ENCODE measurements around the gene PTP4A1. TPM values are rescaled to one million over a fixed set of nuclear protein-coding genes. Genes with fewer than 3 reads are reported as not detected.

The PTP4A1 gene
- total and polyA plus RNA-seq, 2 of the 13 experiments (the other 11 are each of a cell fraction or from before 2014, with no cell fraction given), result 141 to 376 TPM

DNA sequence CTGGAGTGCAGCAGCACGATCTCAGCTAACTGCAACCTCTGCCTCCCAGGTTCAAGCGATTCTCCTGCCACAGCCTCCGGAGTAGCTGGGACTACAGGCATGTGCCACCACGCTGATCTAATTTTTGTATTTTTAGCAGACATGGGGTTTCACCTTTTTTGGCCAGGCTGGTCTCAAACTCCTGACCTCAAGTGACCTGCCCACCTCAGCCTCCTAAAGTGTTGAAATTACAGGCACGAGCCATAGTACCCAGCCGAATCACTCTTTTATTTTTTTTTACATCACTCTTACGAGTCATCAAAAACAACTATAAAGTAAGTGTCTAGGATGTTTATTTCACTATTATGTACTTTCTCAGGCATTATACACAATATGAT, 49.4 kb upstream of the PTP4A1 start (continued):
- TF ChIP-seq, protein P1, sequence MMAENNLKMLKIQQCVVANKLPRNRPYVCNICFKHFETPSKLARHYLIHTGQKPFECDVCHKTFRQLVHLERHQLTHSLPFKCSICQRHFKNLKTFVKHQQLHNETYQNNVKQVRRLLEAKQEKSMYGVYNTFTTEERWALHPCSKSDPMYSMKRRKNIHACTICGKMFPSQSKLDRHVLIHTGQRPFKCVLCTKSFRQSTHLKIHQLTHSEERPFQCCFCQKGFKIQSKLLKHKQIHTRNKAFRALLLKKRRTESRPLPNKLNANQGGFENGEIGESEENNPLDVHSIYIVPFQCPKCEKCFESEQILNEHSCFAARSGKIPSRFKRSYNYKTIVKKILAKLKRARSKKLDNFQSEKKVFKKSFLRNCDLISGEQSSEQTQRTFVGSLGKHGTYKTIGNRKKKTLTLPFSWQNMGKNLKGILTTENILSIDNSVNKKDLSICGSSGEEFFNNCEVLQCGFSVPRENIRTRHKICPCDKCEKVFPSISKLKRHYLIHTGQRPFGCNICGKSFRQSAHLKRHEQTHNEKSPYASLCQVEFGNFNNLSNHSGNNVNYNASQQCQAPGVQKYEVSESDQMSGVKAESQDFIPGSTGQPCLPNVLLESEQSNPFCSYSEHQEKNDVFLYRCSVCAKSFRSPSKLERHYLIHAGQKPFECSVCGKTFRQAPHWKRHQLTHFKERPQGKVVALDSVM (CRISPR knock-in tag; IDR thresholded peaks at IDR 0.05), result peak; percentile 87
- TF ChIP-seq, protein P2, sequence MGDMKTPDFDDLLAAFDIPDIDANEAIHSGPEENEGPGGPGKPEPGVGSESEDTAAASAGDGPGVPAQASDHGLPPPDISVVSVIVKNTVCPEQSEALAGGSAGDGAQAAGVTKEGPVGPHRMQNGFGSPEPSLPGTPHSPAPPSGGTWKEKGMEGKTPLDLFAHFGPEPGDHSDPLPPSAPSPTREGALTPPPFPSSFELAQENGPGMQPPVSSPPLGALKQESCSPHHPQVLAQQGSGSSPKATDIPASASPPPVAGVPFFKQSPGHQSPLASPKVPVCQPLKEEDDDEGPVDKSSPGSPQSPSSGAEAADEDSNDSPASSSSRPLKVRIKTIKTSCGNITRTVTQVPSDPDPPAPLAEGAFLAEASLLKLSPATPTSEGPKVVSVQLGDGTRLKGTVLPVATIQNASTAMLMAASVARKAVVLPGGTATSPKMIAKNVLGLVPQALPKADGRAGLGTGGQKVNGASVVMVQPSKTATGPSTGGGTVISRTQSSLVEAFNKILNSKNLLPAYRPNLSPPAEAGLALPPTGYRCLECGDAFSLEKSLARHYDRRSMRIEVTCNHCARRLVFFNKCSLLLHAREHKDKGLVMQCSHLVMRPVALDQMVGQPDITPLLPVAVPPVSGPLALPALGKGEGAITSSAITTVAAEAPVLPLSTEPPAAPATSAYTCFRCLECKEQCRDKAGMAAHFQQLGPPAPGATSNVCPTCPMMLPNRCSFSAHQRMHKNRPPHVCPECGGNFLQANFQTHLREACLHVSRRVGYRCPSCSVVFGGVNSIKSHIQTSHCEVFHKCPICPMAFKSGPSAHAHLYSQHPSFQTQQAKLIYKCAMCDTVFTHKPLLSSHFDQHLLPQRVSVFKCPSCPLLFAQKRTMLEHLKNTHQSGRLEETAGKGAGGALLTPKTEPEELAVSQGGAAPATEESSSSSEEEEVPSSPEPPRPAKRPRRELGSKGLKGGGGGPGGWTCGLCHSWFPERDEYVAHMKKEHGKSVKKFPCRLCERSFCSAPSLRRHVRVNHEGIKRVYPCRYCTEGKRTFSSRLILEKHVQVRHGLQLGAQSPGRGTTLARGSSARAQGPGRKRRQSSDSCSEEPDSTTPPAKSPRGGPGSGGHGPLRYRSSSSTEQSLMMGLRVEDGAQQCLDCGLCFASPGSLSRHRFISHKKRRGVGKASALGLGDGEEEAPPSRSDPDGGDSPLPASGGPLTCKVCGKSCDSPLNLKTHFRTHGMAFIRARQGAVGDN (CRISPR knock-in tag; IDR thresholded peaks at IDR 0.05), result peak; percentile 50
- TF ChIP-seq MBD4 (IDR thresholded peaks at IDR 0.05; ENCODE audit: borderline replicate concordance, low read length), result peak; percentile 6; the same call in 1 of the 2 replicates
- TF ChIP-seq ZSCAN29 (CRISPR knock-in tag; conservative IDR thresholded peaks at IDR 0.05), result peak; percentile 67; the same call in 1 of the 2 replicates
- peak; percentile 56 for TF ChIP-seq ZMYM4 (CRISPR knock-in tag; IDR thresholded peaks at IDR 0.05)
- TF ChIP-seq ARNTL (CRISPR knock-in tag; IDR thresholded peaks at IDR 0.05), result 0 out of 2 replicates have a peak, but pooled peaks have one; percentile 52
- TF ChIP-seq RXRA (CRISPR knock-in tag; IDR thresholded peaks at IDR 0.05), result 0 out of 2 replicates have a peak, but pooled peaks have one; percentile 41
